HAP-1 (cell line): Measurements from ENCODE around the gene ITSN2.
A peak's percentile ranks its signal among the peaks of the same experiment; 100 is the strongest.
"Not testable (repeated sequence)": the region's sequence is repeated elsewhere in the genome, so short reads cannot be mapped to it uniquely, and the experiment has no call there.

Source experiments
- DNase-seq, 2 experiments: peaks; one replicate each; pipeline ENCODE4 v3.0.0-alpha.2; 2016 to 2020; ENCODE audit warnings: low spot score in 2 of 2
- H3K27me3 ChIP-seq: fragments of 250-450 bp; sonication (Bioruptor Pico); 2 replicates; pipeline ENCODE4 v1.5.1; 2020; ENCODE audit warnings: low read depth, mild to moderate bottlenecking, moderate library complexity
- H3K36me3 ChIP-seq: fragments of 250-450 bp; sonication (Bioruptor Pico); replicated peaks from 2 replicates; pipeline ENCODE4 v1.5.1; 2020; ENCODE audit warnings: mild to moderate bottlenecking
- H3K4me1 ChIP-seq: fragments of 250-450 bp; sonication (Bioruptor Pico); 2 replicates; pipeline ENCODE4 v1.5.1; 2020; ENCODE audit warnings: mild to moderate bottlenecking
- H3K4me3 ChIP-seq: fragments of 250-450 bp; sonication (Bioruptor Pico); 2 replicates; pipeline ENCODE4 v1.5.1; 2020; ENCODE audit warnings: mild to moderate bottlenecking, moderate library complexity
- H3K9me3 ChIP-seq: fragments of 250-450 bp; sonication (Bioruptor Pico); 2 replicates; pipeline ENCODE4 v1.5.1; 2020; ENCODE audit warnings: mild to moderate bottlenecking, moderate library complexity
- in situ Hi-C: fragments of 300-500 bp; cut with MboI; formaldehyde crosslinking; loops from 3 replicates; pipeline ENCODE4 v1.14.3; 2020; ENCODE audit warnings: low sequenced_read_pairs, inconsistent platforms, mixed read lengths

The ITSN2 gene

DNA sequence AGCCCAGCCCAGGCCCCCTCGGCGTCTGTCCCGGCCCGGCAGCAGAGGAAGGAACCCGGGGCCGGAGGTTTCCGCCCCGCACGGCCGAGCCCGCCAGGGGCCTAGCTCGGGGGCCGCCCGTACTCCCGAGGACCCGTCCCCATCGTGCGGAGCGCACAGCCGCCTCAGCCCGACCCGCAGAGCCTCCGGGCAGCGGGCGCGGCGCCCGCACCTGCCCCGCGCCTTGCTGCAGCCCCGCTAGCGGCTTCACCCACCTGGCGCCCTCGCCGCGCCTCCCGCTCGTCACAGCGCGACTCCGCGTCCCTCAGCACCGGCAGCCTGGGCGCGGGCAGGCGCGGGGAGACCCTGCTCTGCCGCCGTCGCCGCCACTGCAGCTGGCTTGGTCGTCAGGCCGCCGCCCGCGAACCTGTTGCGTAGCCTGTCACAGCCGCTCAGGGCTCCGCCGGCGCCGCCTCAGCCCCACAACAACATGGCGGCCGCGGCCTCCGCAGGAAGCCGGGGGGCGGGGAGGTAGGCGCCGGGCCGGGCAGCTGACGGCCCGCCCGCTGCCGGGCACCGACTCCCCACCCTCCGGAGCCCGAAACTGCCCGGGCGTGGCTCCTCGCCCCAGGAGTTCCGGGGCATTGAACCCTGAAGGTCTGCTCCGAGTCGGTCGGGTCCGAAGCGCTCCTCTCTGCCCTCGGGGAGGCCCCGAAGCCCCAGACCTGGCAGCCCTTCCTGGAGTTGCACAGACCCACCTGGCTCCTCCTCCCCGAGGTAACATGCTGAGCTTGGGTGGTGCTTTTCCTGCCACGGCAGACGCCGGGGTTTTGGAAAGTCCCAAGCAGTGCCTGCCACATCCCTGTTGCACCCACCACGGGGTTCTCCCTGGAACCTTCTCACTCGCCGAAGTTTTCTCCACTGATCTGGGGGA is at the start of gene ITSN2:
ITSN2 (minus strand) TSS at position 487 of the 913 bp plus-strand sequence. CDS start 32,454 bp downstream, outside the sequence.
- H3K4me1 ChIP-seq: peaks cover 2% of the 10 kb centered on the region; the same call in 1 of the 2 replicates
- no peaks in the 10 kb centered on the region for H3K36me3 ChIP-seq
- no peaks in the 10 kb centered on the region for H3K27me3 ChIP-seq
- DNase-seq: peak; percentile 63 to 84
- peak within 1 kb of the TSS; percentile 53 for H3K4me3 ChIP-seq
- in situ Hi-C loops: no loop called here
- no peaks in the 10 kb centered on the region for H3K9me3 ChIP-seq

- H3K4me3 ChIP-seq: no peak overlapping the region
- H3K36me3 ChIP-seq: no peaks in the 10 kb centered on the region
- peaks cover 6% of the 10 kb centered on the region for H3K4me1 ChIP-seq
- in situ Hi-C loops: loop anchor here (5.0 to 10.0 kb wide), 2 partner anchors 418 to 786 kb away; no protein-coding TSS in a partner anchor
- H3K27me3 ChIP-seq: no peaks in the 10 kb centered on the region
- H3K9me3 ChIP-seq: no peaks in the 10 kb centered on the region
- DNase-seq: no peak
Observed at GRCh38 chr2:24409171-24409570, 48.8 kb upstream of the ITSN2 start.

GRCh38 chr2:24408704-24409103 is 48.4 kb upstream of the ITSN2 start:
- not testable (repeated sequence) for H3K27me3 ChIP-seq, H3K9me3 ChIP-seq, H3K4me3 ChIP-seq, DNase-seq, H3K4me1 ChIP-seq, H3K36me3 ChIP-seq
- in situ Hi-C loops: loop anchor here (5.0 to 10.0 kb wide), 2 partner anchors 419 to 786 kb away; no protein-coding TSS in a partner anchor

- Histone ChIP-seq H3K27me3 (no peaks in the 10 kb centered on the region), H3K4me1 (no peaks in the 10 kb centered on the region; the same call in 1 of the 2 replicates), H3K36me3 (no peaks in the 10 kb centered on the region), H3K9me3 (no peaks in the 10 kb centered on the region), H3K4me3 (no peak overlapping the region)
- no peak for DNase-seq
- in situ Hi-C loops: loop anchor here (10.0 kb wide), 1 partner anchor 790 kb away; no protein-coding TSS in a partner anchor
Observed at GRCh38 chr2:24404491-24404921, 44.2 kb upstream of the ITSN2 start.

DNA sequence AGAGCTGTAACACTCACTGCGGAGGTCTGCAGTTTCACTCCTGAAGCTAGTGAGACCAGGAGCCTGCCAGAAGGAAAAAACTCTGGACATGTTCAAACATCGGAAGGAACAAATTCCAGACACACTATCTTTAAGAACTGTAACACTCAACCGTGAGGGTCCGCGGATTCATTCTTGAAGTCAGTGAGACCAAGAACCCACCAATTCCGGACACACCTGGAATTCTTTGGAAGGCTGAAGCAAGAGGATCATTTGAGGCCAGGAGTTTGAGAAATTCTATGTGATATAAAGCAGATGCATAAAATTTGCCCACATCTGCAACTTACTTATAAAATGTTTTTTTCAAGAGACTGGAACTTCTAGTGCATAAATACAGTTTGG is 43.5 kb upstream of the ITSN2 start:
- Histone ChIP-seq H3K4me1 (no peaks in the 10 kb centered on the region; the same call in 1 of the 2 replicates), H3K36me3 (no peaks in the 10 kb centered on the region), H3K4me3 (no peak overlapping the region), H3K9me3 (no peaks in the 10 kb centered on the region), H3K27me3 (no peaks in the 10 kb centered on the region)
- no peak for DNase-seq
- in situ Hi-C loops: loop anchor here (10.0 kb wide), 1 partner anchor 791 kb away; no protein-coding TSS in a partner anchor

GRCh38 chr2:24403168-24403831 is 43.0 kb upstream of the ITSN2 start:
- in situ Hi-C loops: loop anchor here (10.0 kb wide), 1 partner anchor 792 kb away; no protein-coding TSS in a partner anchor
- no peaks in the 10 kb centered on the region for H3K27me3 ChIP-seq
- no peak overlapping the region for H3K4me3 ChIP-seq
- H3K36me3 ChIP-seq: no peaks in the 10 kb centered on the region
- no peaks in the 10 kb centered on the region for H3K9me3 ChIP-seq
- no peaks in the 10 kb centered on the region; the same call in 1 of the 2 replicates for H3K4me1 ChIP-seq
- DNase-seq: no peak

DNA sequence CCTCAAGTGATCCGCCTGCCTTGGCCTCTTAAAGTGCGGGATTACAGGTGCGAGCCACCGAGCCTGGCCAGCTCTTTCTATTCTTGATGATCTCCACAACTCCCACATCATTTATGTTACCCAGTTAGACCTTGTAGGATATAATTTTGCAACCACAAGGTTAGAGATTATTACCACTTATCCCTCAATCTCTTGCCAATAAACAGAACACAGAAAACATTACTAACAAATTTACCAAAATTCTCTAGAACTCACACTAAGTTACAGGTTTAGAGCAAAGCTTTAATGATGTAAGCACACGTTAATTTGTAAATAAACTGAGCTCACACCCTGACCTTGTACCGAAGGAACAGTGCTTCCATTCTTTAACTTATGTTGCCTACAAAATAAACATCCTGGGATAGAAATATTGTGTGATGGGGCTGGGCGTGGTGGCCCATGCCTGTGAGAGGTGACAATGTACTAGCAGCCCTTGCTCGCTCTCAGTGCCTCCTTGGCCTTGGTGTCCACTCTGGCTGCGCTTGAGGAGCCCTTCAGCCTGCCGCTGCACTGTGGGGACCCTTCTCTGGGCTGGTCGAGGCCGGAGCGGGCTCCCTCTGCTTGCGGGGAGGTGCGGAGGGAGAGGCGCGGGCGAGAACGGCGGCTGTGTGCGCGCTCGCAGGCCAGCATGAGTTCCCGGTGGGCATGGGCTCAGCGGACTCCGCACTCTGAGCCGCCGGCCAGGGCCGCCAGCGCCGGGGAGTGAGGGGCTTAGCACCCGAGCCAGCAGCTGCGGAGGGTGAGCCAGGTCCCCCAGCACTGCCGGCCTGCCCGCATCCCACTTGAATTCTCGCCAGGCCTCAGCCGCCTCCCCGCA is 42.1 kb upstream of the ITSN2 start:
- in situ Hi-C loops: loop anchor here (10.0 kb wide), 1 partner anchor 792 kb away; no protein-coding TSS in a partner anchor
- Histone ChIP-seq H3K27me3 (no peaks in the 10 kb centered on the region), H3K36me3 (no peaks in the 10 kb centered on the region), H3K4me3 (no peak overlapping the region), H3K4me1 (no peaks in the 10 kb centered on the region; the same call in 1 of the 2 replicates), H3K9me3 (no peaks in the 10 kb centered on the region)
- no peak for DNase-seq

- in situ Hi-C loops: loop anchor here (10.0 kb wide), 1 partner anchor 794 kb away; no protein-coding TSS in a partner anchor
- Histone ChIP-seq H3K36me3 (no peaks in the 10 kb centered on the region), H3K4me3 (no peak overlapping the region), H3K27me3 (no peaks in the 10 kb centered on the region), H3K9me3 (no peaks in the 10 kb centered on the region), H3K4me1 (no peaks in the 10 kb centered on the region; the same call in 1 of the 2 replicates)
- no peak for DNase-seq
Observed at GRCh38 chr2:24400207-24400907, 40.0 kb upstream of the ITSN2 start.

- Histone ChIP-seq H3K9me3 (no peaks in the 10 kb centered on the region), H3K36me3 (no peaks in the 10 kb centered on the region), H3K4me3 (no peak overlapping the region), H3K27me3 (no peaks in the 10 kb centered on the region), H3K4me1 (no peaks in the 10 kb centered on the region; the same call in 1 of the 2 replicates)
- DNase-seq: no peak
- in situ Hi-C loops: loop anchor here (10.0 kb wide), 1 partner anchor 795 kb away; no protein-coding TSS in a partner anchor
Observed at GRCh38 chr2:24399434-24400206, 39.3 kb upstream of the ITSN2 start.

DNA sequence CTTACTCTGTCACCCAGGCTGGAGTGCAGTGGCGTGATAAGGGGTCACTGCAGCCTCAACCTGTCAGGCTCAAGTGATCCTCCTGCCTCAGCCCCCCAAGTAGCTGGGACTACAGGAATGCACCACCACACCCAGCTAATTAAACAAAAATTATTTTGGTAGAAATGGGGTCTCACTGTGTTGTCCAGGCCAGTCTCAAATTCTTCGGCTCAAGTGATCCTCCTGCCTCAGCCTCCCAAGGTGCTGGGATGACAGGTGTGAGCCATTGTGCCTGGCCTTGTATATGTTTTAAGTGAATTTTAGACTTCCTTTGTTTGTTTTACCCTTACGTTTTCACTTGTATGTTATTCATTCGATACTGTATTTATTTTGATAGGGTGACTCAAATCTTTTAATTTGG is 34.7 kb upstream of the ITSN2 start:
- Histone ChIP-seq H3K27me3 (no peaks in the 10 kb centered on the region), H3K4me1 (no peaks in the 10 kb centered on the region; the same call in 1 of the 2 replicates), H3K9me3 (no peaks in the 10 kb centered on the region), H3K4me3 (no peak overlapping the region), H3K36me3 (no peaks in the 10 kb centered on the region)
- DNase-seq: no peak
- in situ Hi-C loops: no loop called here

- Histone ChIP-seq H3K4me1 (no peaks in the 10 kb centered on the region), H3K9me3 (no peaks in the 10 kb centered on the region), H3K27me3 (no peaks in the 10 kb centered on the region), H3K4me3 (no peak overlapping the region), H3K36me3 (no peaks in the 10 kb centered on the region)
- in situ Hi-C loops: no loop called here
- DNase-seq: no peak
Observed at GRCh38 chr2:24392542-24393059, 32.3 kb upstream of the ITSN2 start.

DNA sequence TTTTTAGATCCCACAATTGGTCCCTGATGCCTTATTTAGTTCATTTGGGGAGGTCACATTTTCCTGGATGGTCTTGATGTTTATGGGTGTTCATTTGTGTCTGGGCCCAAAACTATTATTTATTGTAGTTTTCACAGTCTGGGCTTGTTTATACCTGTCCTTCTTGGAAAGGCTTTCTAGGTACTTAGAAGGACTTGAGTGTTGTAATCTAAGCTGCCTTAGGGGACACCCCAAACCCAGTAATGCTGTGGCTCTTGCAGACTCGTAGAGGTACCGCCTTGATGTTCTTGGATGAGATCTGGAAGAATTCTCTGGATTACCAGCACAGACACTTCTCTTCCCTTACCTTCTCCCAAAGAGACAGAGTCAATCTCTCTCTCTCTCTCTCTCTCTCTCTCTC is 25.0 kb upstream of the ITSN2 start:
- Histone ChIP-seq H3K9me3 (no peaks in the 10 kb centered on the region), H3K4me1 (no peaks in the 10 kb centered on the region), H3K36me3 (no peaks in the 10 kb centered on the region), H3K4me3 (no peak overlapping the region), H3K27me3 (no peaks in the 10 kb centered on the region)
- no peak for DNase-seq
- in situ Hi-C loops: no loop called here
